Fibroblast of lung (primary cell): ENCODE data around the gene PDZK1IP1. TPM values are rescaled to one million over a fixed set of nuclear protein-coding genes. Genes with fewer than 3 reads are reported as not detected.

ENCODE experiments used
- polyA plus RNA-seq, 2 donors: library from polyadenylated mRNA; depleted of rRNA in 1 of 2; stranded (reverse) in 1 of 2; unstranded in 1 of 2; fragments of >200 nt; gene quantifications; 2 replicates each; pipeline ENCODE4 v1.2.1, GENCODE V29; 2011 to 2012; ENCODE audit warnings: missing spikeins in 1 of 2
- total RNA-seq: library from RNA; depleted of rRNA; stranded (reverse); fragments of >200 nt; gene quantifications from 2 replicates; pipeline ENCODE4 v1.2.1, GENCODE V29; 2014

Gene PDZK1IP1
- total and polyA plus RNA-seq, 2 donors (not counting 1 experiment from before 2014, with no cell fraction given), result not detected

Other genes with a start within 250 kb of the PDZK1IP1 start
- gene CYP4A11, start 248.6 kb downstream of the PDZK1IP1 start, total RNA-seq, result not detected in 2 replicates
- not detected in 2 replicates for gene CYP4A11, start 248.6 kb downstream of the PDZK1IP1 start, polyA plus RNA-seq
- gene CYP4X1, start 166.4 kb downstream of the PDZK1IP1 start, total RNA-seq, result not detected in 2 replicates
- 0.02 TPM in 1 of 2 replicates, not detected in the other for gene CYP4X1, start 166.4 kb downstream of the PDZK1IP1 start, polyA plus RNA-seq
- not detected in 2 replicates for gene CYP4Z1, start 122.8 kb downstream of the PDZK1IP1 start, total RNA-seq
- gene CYP4Z1, start 122.8 kb downstream of the PDZK1IP1 start, polyA plus RNA-seq, result not detected in 2 replicates
- gene CYP4A22, start 52.6 kb downstream of the PDZK1IP1 start, total RNA-seq, result not detected in 2 replicates
- gene CYP4A22, start 52.6 kb downstream of the PDZK1IP1 start, polyA plus RNA-seq, result not detected in 2 replicates
- gene TAL1, start 42.2 kb upstream of the PDZK1IP1 start, total RNA-seq, result under 0.01 TPM in 1 of 2 replicates, not detected in the other
- gene TAL1, start 42.2 kb upstream of the PDZK1IP1 start, polyA plus RNA-seq, result 0.01 TPM in 1 of 2 replicates, not detected in the other
- 3.1 and 5.8 TPM in 2 replicates for gene STIL, start 124.1 kb upstream of the PDZK1IP1 start, total RNA-seq
- gene STIL, start 124.1 kb upstream of the PDZK1IP1 start, polyA plus RNA-seq, result 6.2 and 17.1 TPM in 2 replicates
- gene CMPK1, start 143.8 kb upstream of the PDZK1IP1 start, total RNA-seq, result 65.1 and 66.8 TPM in 2 replicates
- gene CMPK1, start 143.8 kb upstream of the PDZK1IP1 start, polyA plus RNA-seq, result 63.7 and 87.4 TPM in 2 replicates
- not detected in 2 replicates for gene FOXE3, start 226.2 kb upstream of the PDZK1IP1 start, total RNA-seq
- 0.03 TPM in 1 of 2 replicates, not detected in the other for gene FOXE3, start 226.2 kb upstream of the PDZK1IP1 start, polyA plus RNA-seq
- 0.51 and 0.83 TPM in 2 replicates for gene FOXD2, start 248.0 kb upstream of the PDZK1IP1 start, total RNA-seq
- gene FOXD2, start 248.0 kb upstream of the PDZK1IP1 start, polyA plus RNA-seq, result 0.08 and 0.19 TPM in 2 replicates